Heart left ventricle (tissue), 13 donors: ENCODE data around the gene CORO1C.

ENCODE experiments used
- POLR2A ChIP-seq, 2 donors: fragments of 450-650 bp; IDR thresholded peaks; one replicate each; pipeline ENCODE4 v1.6.1; 2017; ENCODE audit warnings: antibody characterized with exemption in 2 of 2, mild to moderate bottlenecking in 2 of 2, moderate library complexity in 2 of 2
- TF ChIP-seq, protein P1 (sequence below), 12 donors: fragments of 200-600 bp; sonication (generic) in 4 of 12; IDR thresholded peaks; one replicate each; pipeline versions ENCODE4 v1.5.0 to v1.8.0; 2018 to 2022; ENCODE audit warnings: antibody characterized with exemption in 12 of 12, mild to moderate bottlenecking in 5 of 12
- donor health status: ischemic (EF 13 %, LVEDD 7.1; RV severe dilation, severe dysfunction).
- donor health status: DM: no; HTN: yes; CAD: no.
- donor health status: DM: no; HTN: no; CAD: no.
- donor health status: ischemic (EF 25% LVEDD 6.9; RV normal size, moderate dysfunction).
- donor health status: ischemic (EF 25% LVEDD 5.7; RV mildly dilated, moderate dysfunction).
- donor health status: ischemic (EF 35%, LVEDD 5.7; RV mildly dilated, moderate dysfunction).
- donor health status: nonischemic (EF 11% LVEDD 7.7; RV severe dilation, severe dysfunction).
- donor health status: DM: yes; HTN: yes; CAD: no.
- donor health status: PGD.
- donor health status: ischemic (EF 29% LVEDD 5.4; RV normal size, mild dysfunction).
- donor health status: nonischemic (EF 23%, LVEDD 6.1; RV moderate dilation, normal function).

- TF ChIP-seq POLR2A (IDR thresholded peaks at IDR 0.05): no peak
- TF ChIP-seq, protein P1, sequence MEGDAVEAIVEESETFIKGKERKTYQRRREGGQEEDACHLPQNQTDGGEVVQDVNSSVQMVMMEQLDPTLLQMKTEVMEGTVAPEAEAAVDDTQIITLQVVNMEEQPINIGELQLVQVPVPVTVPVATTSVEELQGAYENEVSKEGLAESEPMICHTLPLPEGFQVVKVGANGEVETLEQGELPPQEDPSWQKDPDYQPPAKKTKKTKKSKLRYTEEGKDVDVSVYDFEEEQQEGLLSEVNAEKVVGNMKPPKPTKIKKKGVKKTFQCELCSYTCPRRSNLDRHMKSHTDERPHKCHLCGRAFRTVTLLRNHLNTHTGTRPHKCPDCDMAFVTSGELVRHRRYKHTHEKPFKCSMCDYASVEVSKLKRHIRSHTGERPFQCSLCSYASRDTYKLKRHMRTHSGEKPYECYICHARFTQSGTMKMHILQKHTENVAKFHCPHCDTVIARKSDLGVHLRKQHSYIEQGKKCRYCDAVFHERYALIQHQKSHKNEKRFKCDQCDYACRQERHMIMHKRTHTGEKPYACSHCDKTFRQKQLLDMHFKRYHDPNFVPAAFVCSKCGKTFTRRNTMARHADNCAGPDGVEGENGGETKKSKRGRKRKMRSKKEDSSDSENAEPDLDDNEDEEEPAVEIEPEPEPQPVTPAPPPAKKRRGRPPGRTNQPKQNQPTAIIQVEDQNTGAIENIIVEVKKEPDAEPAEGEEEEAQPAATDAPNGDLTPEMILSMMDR (IDR thresholded peaks at IDR 0.05): no peak
Observed at GRCh38 chr12:108635201-108635996, 95.9 kb downstream of the CORO1C start.
